GM23338 (cell line): ENCODE measurements around the gene MRGPRF.

Experiments used
- CTCF ChIP-seq, 2 experiments: fragments of 200-600 bp in 1 of 2; sonication (generic) in 1 of 2; conservative IDR thresholded peaks; 2 replicates each; pipeline versions ENCODE4 v1.5.1 to v1.6.1; 2016 to 2017; ENCODE audit warnings: antibody characterized with exemption in 2 of 2, low read depth in 2 of 2, mild to moderate bottlenecking in 2 of 2, moderate library complexity in 1 of 2
- EZH2 ChIP-seq: fragments of 200-600 bp; sonication (generic); IDR thresholded peaks from one replicate; pipeline ENCODE4 v1.8.0; 2017; ENCODE audit warnings: antibody characterized with exemption, mild to moderate bottlenecking, low read depth; ENCODE audit not compliant: unreplicated experiment
- EZH2phosphoT487 ChIP-seq: fragments of 200-600 bp; sonication (generic); IDR thresholded peaks from one replicate; pipeline ENCODE4 v1.8.1; 2018; ENCODE audit warnings: antibody characterized with exemption; ENCODE audit not compliant: unreplicated experiment
- POLR2AphosphoS5 ChIP-seq: IDR thresholded peaks from 2 replicates; pipeline ENCODE4 v1.6.1; 2016; ENCODE audit warnings: antibody characterized with exemption, low read depth
- REST ChIP-seq: IDR thresholded peaks from one replicate; pipeline ENCODE4 v1.6.1; 2018; ENCODE audit warnings: antibody characterized with exemption; ENCODE audit not compliant: unreplicated experiment
- ZNF114 ChIP-seq: fragments of 250-450 bp; sonication (Bioruptor Pico); IDR thresholded peaks from 2 replicates; pipeline ENCODE4 v1.5.0; 2020; ENCODE audit warnings: mild to moderate bottlenecking, moderate library complexity
- ZNF462 ChIP-seq: fragments of 250-450 bp; sonication (Bioruptor Pico); IDR thresholded peaks from 2 replicates; pipeline ENCODE4 v1.5.0; 2020; ENCODE audit warnings: mild to moderate bottlenecking, moderate library complexity

- no peak for TF ChIP-seq CTCF (conservative IDR thresholded peaks at IDR 0.05; ENCODE audit: low read depth in 2 of 2)
- no peak for TF ChIP-seq POLR2AphosphoS5
- TF ChIP-seq REST, result no peak
- TF ChIP-seq EZH2, result no peak
- TF ChIP-seq EZH2phosphoT487, result no peak
- TF ChIP-seq ZNF462, result no peak
- no peak for TF ChIP-seq ZNF114 (CRISPR knock-in tag)
Observed at GRCh38 chr11:68963779-68964178, 49.3 kb downstream of the MRGPRF start.
